Kidney (tissue), 14 donors: ENCODE measurements around the gene VPS33B. TPM values are rescaled to one million over a fixed set of nuclear protein-coding genes. Genes with fewer than 3 reads are reported as not detected.

Source experiments
- DNase-seq, 5 donors: peaks; one replicate each; pipeline ENCODE4 v3.0.0-alpha.2; 2013 to 2020
- FAIRE-seq: peaks from 2 replicates; lab custom pipeline; 2012; peaks lifted over from hg19 to GRCh38; lab: Jason Lieb, UNC
- H3K27ac ChIP-seq, 2 donors: one replicate each; pipeline ENCODE4 v1.7.0; 2013; ENCODE audit warnings: low read depth in 2 of 2, low read length in 2 of 2, inconsistent platforms in 1 of 2
- H3K27me3 ChIP-seq: one replicate; pipeline ENCODE4 v1.7.1; 2013; ENCODE audit warnings: low read length, inconsistent platforms; ENCODE audit not compliant: control insufficient read depth, insufficient read depth
- H3K36me3 ChIP-seq, 3 donors: one replicate each; pipeline versions ENCODE4 v1.7.0 to v1.7.1; 2013; ENCODE audit warnings: low read length in 3 of 3, control low read depth in 1 of 3, inconsistent platforms in 1 of 3; ENCODE audit not compliant: insufficient read depth in 3 of 3, control insufficient read depth in 2 of 3
- H3K4me1 ChIP-seq, 3 donors: one replicate each; pipeline versions ENCODE4 v1.7.0 to v1.7.1; 2013; ENCODE audit warnings: low read length in 3 of 3, inconsistent platforms in 1 of 3, low read depth in 1 of 3; ENCODE audit not compliant: control insufficient read depth in 2 of 3, insufficient read depth in 2 of 3
- H3K4me3 ChIP-seq, 3 donors: one replicate each; pipeline versions ENCODE4 v1.7.0 to v1.8.1; 2013; ENCODE audit warnings: low read length in 3 of 3, control low read depth in 1 of 3, inconsistent platforms in 1 of 3
- H3K9ac ChIP-seq, 3 donors: one replicate each; pipeline versions ENCODE4 v1.7.0 to v1.7.1; 2013; ENCODE audit warnings: low read length in 3 of 3, control low read depth in 1 of 3, inconsistent platforms in 1 of 3
- H3K9me3 ChIP-seq, 3 donors: one replicate each; pipeline versions ENCODE4 v1.7.0 to v1.7.1; 2013; ENCODE audit warnings: low read length in 3 of 3, control low read depth in 1 of 3, inconsistent platforms in 1 of 3; ENCODE audit not compliant: control insufficient read depth in 2 of 3, insufficient read depth in 1 of 3
- CTCF ChIP-seq: IDR thresholded peaks from 3 replicates; pipeline ENCODE4 v1.5.1; 2012; ENCODE audit warnings: mild to moderate bottlenecking, moderate library complexity, borderline replicate concordance; ENCODE audit not compliant: insufficient read depth; ENCODE audit errors: extremely low read depth
- intact Hi-C: fragments of 100-400 bp; cut with DNase I; formaldehyde crosslinking; loops from one replicate; pipeline ENCODE4 v1.11.1; 2022
- polyA plus RNA-seq: library from polyadenylated mRNA; stranded (reverse); fragments of 350-450 nt; fragmentation: Illumina TruSeq; extraction: RNeasy Lipid Tissue Mini Kit (QIAGEN cat#74804); gene quantifications from one replicate; pipeline ENCODE4 v1.2.3, GENCODE V29; 2014; ENCODE audit warnings: low read depth, low replicate concordance; ENCODE audit not compliant: insufficient read depth
- total RNA-seq: library from RNA; stranded (reverse); fragmentation: NEBNext Ultra II Directional; extraction: Animal tissue kit (Norgen Biotek cat#: 25700); gene quantifications from one replicate; pipeline ENCODE4 v1.2.1, GENCODE V29; 2021
- donor health status: control.
- donor health status: control.
- donor health status: control.
- donor health status: control.
- donor health status: control.
- donor health status: DM: yes; HTN: yes; CAD: no.
- donor health status: Normal renal cell carcinoma (clear cell type).

Gene VPS33B
- total and polyA plus RNA-seq, 2 donors from 2014 or later: 15.5 to 18.5 TPM

GRCh38 chr15:90988296-90988695 lies 34.1 kb downstream of the VPS33B start:
- no peak for FAIRE-seq
- no peaks in the 10 kb centered on the region for H3K9me3 ChIP-seq
- TF ChIP-seq CTCF: no peak
- no peaks in the 10 kb centered on the region for H3K27me3 ChIP-seq
- DNase-seq: no peak
- H3K4me3 ChIP-seq: no peak overlapping the region
- no peaks in the 10 kb centered on the region for H3K36me3 ChIP-seq
- no peak overlapping the region for H3K27ac ChIP-seq
- no peak overlapping the region for H3K9ac ChIP-seq
- H3K4me1 ChIP-seq: no peaks in the 10 kb centered on the region
- intact Hi-C loops: no loop called here

GRCh38 chr15:90987561-90988141 lies 34.7 kb downstream of the VPS33B start:
- no peak for TF ChIP-seq CTCF
- Histone ChIP-seq H3K9me3 (no peaks in the 10 kb centered on the region), H3K36me3 (no peaks in the 10 kb centered on the region), H3K9ac (no peak overlapping the region), H3K27ac (no peak overlapping the region), H3K4me3 (no peak overlapping the region), H3K4me1 (no peaks in the 10 kb centered on the region), H3K27me3 (no peaks in the 10 kb centered on the region)
- FAIRE-seq: no peak
- intact Hi-C loops: no loop called here
- peak in 2 of 5 donors; percentile 7 to 17 for DNase-seq

GRCh38 chr15:90986790-90987507 lies 35.4 kb downstream of the VPS33B start:
- TF ChIP-seq CTCF: no peak
- Histone ChIP-seq H3K9ac (no peak overlapping the region), H3K36me3 (no peaks in the 10 kb centered on the region), H3K9me3 (no peaks in the 10 kb centered on the region), H3K4me1 (no peaks in the 10 kb centered on the region), H3K27me3 (no peaks in the 10 kb centered on the region), H3K4me3 (no peak overlapping the region), H3K27ac (no peak overlapping the region)
- FAIRE-seq (no peak), DNase-seq (peak in 1 of 5 donors; percentile 13)
- intact Hi-C loops: no loop called here
